T-helper 1 cell (primary cell): ENCODE measurements around the gene GAS2L1.
"Not testable (repeated sequence)": the region's sequence is repeated elsewhere in the genome, so short reads cannot be mapped to it uniquely, and the experiment has no call there.

Experiments
- DNase-seq, 5 donors: peaks; one replicate each; pipeline ENCODE4 v3.0.0-alpha.2; 2012 to 2020

The GAS2L1 gene

DNA sequence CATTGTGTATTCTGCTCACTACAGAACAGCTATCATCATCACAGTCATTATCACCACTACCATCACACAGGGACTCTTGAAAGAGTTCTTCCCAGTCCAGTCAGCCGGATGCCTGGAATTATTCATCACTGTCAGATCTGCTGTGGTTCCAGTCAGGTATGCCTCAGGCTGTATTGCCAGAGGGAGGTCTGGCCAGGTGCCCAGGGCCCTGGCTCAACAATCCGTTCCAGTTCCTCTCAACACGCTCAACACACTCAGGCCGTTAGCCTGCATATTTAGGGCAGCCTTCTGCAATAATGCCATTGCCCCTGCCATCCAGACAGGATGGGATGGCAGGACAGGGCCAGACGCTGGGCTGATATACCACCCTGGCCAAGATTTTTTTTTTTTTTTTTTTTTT is 37.7 kb downstream of the GAS2L1 start:
- DNase-seq = no peak

DNA sequence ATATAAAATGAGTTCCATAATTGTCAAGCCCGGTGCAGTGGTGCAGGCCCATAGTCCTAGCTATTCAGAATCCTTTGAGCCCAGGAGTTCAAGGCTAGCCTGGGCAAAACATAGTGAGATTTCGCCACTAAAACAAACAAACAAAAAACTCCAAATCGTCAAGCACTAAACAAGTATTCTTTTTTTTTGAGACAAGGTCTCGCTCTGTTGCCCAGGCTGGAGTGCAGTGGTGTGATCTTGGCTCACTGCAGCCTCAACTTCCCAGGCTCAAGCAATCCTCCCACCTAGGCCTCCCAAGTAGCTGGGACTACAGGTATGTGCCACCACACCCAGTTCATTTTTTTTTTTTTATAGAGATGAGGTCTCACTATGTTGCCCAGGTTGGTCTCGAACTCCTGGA is 38.4 kb downstream of the GAS2L1 start:
- not testable (repeated sequence) for DNase-seq

GRCh38 chr22:29345932-29346331 is 39.5 kb downstream of the GAS2L1 start:
- no peak for DNase-seq

DNA sequence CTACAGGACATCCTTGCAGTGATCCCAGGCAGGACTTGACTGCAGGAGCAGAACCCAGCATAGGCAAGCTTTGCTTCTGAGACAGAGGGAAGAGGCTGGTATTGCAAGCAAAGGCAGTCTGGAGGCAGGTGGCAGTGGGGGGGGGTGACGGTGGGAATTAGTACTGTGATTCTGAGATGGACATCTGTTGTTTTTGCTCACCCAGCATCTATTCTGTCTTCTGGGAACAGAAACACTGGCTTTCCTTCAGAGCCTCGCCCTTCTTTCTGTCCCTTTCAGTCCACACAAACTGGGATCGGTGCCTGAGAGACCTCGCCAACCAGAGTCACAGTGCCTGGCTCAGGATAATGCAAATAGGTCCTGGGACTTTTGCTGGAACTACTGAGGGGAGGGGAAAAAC is 40.2 kb downstream of the GAS2L1 start:
- no peak for DNase-seq

- no peak for DNase-seq
Observed at GRCh38 chr22:29348041-29348440, 41.6 kb downstream of the GAS2L1 start.

DNA sequence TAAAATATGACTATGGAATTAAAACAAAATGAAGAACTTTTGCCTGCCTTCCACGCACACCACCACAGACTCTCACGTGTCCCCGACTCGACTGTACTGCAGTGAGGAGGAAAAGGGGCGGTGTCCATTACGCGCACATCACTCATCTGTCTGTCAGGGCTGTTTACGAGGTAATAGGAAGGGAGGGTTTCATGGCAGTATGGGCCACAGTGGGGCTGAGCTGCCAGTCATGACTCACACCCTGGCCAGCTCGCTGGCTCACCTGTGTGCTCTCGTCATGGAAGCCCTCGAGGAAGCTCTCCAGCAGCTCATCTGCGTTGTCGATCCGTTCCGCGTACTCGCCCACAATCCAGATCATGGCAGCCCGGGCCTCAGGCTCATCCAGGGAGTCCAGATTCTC is 42.5 kb downstream of the GAS2L1 start:
- no peak for DNase-seq

DNA sequence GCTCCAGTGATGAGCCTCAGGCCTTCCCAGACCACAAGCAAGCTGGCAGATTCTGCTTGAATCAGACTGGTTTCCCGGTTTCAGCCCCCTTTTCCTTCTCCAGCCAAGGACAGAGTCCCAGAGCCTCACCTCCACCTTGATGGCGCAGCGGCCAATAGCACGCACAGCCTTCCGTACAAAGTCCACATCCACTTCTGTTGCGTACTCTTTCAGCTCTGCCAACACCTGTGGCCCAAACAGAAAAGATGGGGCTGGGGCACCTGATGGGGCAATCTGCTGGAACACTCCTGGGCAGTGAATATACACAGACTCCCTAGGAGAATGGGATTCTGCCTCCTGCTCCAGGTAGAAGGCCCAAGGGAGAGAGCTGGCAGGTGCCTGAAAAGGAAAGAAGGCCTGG is 44.6 kb downstream of the GAS2L1 start:
- no peak for DNase-seq

DNA sequence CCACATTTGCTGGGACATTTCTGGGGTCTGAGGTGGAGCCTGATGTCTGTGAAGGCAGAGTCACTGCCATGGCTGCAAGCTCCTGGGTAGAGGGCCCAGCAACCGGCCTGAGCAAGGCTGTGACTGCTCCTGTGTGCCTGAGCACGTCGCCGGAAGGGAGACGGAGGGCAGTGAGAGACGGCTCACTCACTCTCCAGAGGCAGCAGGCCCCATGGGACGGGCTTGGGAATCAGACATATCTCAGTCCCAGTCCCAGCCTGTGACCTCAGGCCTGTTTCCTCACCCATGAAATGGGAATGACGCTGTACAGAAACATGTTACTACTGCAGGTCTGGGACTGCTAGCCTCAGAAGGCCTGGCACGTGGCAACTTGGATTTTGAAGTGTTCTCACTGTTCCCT is 45.4 kb downstream of the GAS2L1 start:
- DNase-seq = no peak

DNA sequence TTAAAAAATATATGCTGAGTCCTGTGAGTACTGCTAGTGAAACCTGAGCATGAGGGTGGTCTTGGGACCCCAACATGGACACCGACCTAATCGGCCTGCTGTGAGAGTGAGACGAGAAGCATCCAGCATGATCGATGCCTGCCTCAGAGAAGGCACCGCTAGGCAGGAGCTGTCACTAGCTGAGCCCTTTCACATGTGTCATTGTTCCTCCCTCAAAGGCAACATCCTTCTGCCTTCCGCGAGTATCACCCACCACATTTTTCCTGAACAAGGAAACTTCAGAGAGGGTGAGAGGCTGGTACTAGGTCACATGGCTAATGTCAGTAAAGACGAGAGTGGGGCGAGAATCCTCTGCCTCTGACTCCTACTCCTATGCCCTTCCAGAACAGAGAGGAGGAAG is 46.3 kb downstream of the GAS2L1 start:
- DNase-seq = no peak

GRCh38 chr22:29353286-29353685 is 46.8 kb downstream of the GAS2L1 start:
- no peak for DNase-seq

DNA sequence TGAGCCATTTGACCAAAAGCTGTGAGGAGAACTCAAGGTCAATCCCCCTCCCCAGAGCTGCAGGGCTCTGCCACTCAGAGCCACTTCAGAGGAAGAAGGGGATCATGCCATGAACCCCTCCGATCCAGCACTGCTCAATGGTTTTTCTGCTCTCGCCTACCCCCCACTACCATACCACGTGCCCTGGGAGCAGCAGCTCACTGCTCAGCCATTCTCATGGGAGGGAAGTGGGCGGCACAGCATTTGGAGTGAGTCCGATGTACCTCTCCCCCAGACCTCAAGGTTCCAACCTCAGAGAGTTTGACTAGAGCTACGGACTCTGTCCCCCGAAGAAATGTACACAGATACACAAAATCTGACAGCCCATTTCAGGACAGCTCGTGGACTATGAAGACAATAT is 47.4 kb downstream of the GAS2L1 start:
- no peak for DNase-seq

GRCh38 chr22:29357193-29357890 is 50.9 kb downstream of the GAS2L1 start:
- not testable (repeated sequence) for DNase-seq

DNA sequence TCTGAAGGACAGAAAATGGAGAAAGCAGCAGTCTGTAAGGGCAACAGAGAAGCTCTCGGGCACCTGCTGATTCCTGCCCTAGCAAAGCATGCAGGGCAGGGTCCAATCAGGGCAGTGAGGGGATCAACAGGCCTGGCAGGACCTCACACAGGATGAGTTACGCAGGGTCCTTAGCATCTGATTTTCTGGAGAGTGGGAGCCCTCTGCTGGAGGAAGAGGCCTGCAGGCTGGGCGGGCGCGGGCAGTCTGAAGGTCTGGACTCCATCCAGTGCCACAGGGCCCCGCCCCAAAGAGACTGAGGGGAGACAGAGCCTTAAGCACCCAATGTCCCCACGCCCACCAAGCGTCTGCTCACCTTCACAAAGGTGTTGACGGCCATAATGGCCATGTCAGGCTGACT is 53.0 kb downstream of the GAS2L1 start:
- no peak for DNase-seq
